GM12874 (cell line): ENCODE results near the gene PTPN20.

Experiments used
- TF ChIP-seq, protein P1 (sequence below): IDR thresholded peaks from 2 replicates; pipeline ENCODE4 v1.5.1; 2011; ENCODE audit warnings: low read depth, mild to moderate bottlenecking, control low read depth, low read length, moderate library complexity; ENCODE audit not compliant: insufficient read depth

PTPN20 gene

DNA sequence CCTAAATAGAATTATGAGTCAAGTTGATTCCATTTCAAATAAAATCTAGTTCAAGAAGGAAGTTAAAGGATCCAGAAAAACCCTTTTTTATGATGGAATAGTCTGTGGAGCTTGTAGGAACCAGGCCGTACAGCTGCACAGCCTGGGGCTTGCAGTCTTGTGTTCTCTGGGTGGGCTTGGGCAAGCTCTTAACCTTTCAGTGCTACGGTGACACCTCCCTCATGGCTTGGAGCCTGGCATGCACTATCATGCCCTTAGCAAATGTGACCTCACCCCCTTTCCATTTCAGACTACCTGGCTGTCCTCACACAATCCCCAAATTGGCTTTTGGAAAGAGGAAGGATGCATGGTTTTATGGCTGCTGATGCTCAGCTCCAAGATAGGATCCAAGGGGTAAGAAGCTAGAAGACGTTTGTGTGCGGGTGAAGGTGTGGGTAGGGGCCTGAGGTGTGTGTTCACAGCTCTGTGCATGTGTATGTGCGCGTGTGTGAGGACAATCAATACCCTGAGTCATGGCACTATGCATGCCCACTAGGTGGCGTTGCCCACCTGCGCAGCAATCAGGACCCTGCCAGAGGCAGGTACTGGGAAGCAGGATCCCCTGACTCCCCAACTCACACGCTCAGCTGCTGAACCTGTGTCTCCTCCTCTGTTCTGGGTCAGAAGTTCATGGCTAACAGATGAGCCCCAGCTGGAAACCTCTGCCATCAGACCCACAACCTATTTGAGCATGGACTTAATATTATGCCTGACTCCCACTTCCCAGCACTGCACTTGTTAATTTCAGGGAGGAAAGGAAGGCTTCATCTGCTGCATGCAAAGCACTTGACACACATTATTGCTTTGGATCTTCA, 113.4 kb downstream of the PTPN20 start:
- TF ChIP-seq, protein P1, sequence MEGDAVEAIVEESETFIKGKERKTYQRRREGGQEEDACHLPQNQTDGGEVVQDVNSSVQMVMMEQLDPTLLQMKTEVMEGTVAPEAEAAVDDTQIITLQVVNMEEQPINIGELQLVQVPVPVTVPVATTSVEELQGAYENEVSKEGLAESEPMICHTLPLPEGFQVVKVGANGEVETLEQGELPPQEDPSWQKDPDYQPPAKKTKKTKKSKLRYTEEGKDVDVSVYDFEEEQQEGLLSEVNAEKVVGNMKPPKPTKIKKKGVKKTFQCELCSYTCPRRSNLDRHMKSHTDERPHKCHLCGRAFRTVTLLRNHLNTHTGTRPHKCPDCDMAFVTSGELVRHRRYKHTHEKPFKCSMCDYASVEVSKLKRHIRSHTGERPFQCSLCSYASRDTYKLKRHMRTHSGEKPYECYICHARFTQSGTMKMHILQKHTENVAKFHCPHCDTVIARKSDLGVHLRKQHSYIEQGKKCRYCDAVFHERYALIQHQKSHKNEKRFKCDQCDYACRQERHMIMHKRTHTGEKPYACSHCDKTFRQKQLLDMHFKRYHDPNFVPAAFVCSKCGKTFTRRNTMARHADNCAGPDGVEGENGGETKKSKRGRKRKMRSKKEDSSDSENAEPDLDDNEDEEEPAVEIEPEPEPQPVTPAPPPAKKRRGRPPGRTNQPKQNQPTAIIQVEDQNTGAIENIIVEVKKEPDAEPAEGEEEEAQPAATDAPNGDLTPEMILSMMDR, result peak; percentile 92

- TF ChIP-seq, protein P1, result no peak
These were observed 114.0 kb downstream of the PTPN20 start for GRCh38 chr10:47025253-47025539.

- TF ChIP-seq, protein P1, result no peak
These were observed 114.5 kb downstream of the PTPN20 start for GRCh38 chr10:47025540-47026300.

- TF ChIP-seq, protein P1, result no peak
These were observed 115.3 kb downstream of the PTPN20 start for GRCh38 chr10:47026301-47027107.

GRCh38 chr10:47027108-47027783, 116.0 kb downstream of the PTPN20 start:
- TF ChIP-seq, protein P1, result no peak

DNA sequence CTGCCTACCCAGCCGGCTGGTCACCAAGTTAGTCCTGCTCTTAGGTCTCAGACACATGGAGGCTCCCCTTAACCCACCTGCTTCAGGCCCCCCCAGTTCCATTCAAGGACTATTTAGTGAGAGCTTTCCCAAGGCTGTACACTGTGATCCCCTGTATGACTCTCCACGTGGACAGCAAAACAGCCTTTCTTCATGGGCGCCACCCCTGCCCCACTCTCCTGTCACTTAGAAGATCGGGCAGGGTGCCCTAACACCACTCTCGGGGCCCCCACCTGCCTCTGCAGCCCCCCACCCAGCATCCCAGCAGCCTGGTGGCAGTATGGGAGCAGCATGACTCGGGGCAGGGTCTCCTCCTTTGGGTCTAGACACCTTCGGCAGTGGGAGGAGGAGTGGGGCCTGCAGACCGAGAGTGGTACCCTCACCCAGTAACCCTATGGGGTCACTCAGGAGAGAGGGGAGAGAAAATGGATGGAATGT, 116.6 kb downstream of the PTPN20 start:
- TF ChIP-seq, protein P1, result no peak
